HepG2 (cell line): ENCODE data around the gene ST6GALNAC6. TPM values are rescaled to one million over a fixed set of nuclear protein-coding genes. Genes with fewer than 3 reads are reported as not detected.

Source experiments
- ATF1 ChIP-seq: IDR thresholded peaks from 2 replicates; pipeline ENCODE4 v1.6.1; 2016; ENCODE audit warnings: mild to moderate bottlenecking, control low read depth
- CAMTA2 ChIP-seq: sonication (generic); formaldehyde crosslinking; IDR thresholded peaks from 2 replicates; pipeline ENCODE4 v1.4.0; 2020; ENCODE audit warnings: mild to moderate bottlenecking, missing genetic modification reagents, borderline replicate concordance
- EEA1 ChIP-seq: sonication (generic); formaldehyde crosslinking; IDR thresholded peaks from 2 replicates; pipeline ENCODE4 v1.5.1; 2020; ENCODE audit warnings: mild to moderate bottlenecking, missing genetic modification reagents, borderline replicate concordance
- GABPA ChIP-seq, 2 experiments: IDR thresholded peaks; 2 replicates each; pipeline ENCODE4 v1.6.1; 2011 to 2016; ENCODE audit warnings: low read depth in 2 of 2, low read length in 1 of 2, missing biosample characterization in 1 of 2, missing genetic modification characterization in 1 of 2
- MED1 ChIP-seq: sonication (generic); formaldehyde crosslinking; IDR thresholded peaks from 2 replicates; pipeline ENCODE4 v1.4.0; 2020; ENCODE audit warnings: missing genetic modification reagents
- MTF2 ChIP-seq: sonication (generic); formaldehyde crosslinking; IDR thresholded peaks from 2 replicates; pipeline ENCODE4 v1.5.0; 2020; ENCODE audit warnings: missing genetic modification reagents, borderline replicate concordance
- NR2F6 ChIP-seq, 2 experiments: IDR thresholded peaks; 2 replicates each; pipeline ENCODE4 v1.6.1; 2016; ENCODE audit warnings: antibody characterized with exemption in 1 of 2, mild to moderate bottlenecking in 1 of 2
- RORA ChIP-seq: sonication (generic); formaldehyde crosslinking; IDR thresholded peaks from 2 replicates; pipeline ENCODE4 v1.5.0; 2020; ENCODE audit warnings: mild to moderate bottlenecking, missing genetic modification reagents, moderate library complexity
- SOX5 ChIP-seq: IDR thresholded peaks from 2 replicates; pipeline ENCODE4 v1.6.1; 2016; ENCODE audit warnings: borderline replicate concordance
- ZFAT ChIP-seq: sonication (generic); formaldehyde crosslinking; conservative IDR thresholded peaks from 2 replicates; pipeline ENCODE4 v1.8.1; 2023; ENCODE audit warnings: missing genetic modification reagents, inconsistent platforms
- ZNF143 ChIP-seq: sonication (generic); formaldehyde crosslinking; IDR thresholded peaks from 2 replicates; pipeline ENCODE4 v1.4.0; 2020; ENCODE audit warnings: missing genetic modification reagents
- ZNF30 ChIP-seq: sonication (generic); formaldehyde crosslinking; IDR thresholded peaks from 2 replicates; pipeline ENCODE4 v1.5.0; 2020; ENCODE audit warnings: mild to moderate bottlenecking, missing genetic modification reagents
- ZNF33B ChIP-seq: sonication (generic); formaldehyde crosslinking; IDR thresholded peaks from 2 replicates; pipeline ENCODE4 v1.5.1; 2020; ENCODE audit warnings: mild to moderate bottlenecking, missing genetic modification reagents
- ZNF605 ChIP-seq: sonication (generic); formaldehyde crosslinking; IDR thresholded peaks from 2 replicates; pipeline ENCODE4 v1.8.0; 2022; ENCODE audit warnings: mild to moderate bottlenecking, missing genetic modification reagents
- ZNF777 ChIP-seq: sonication (generic); formaldehyde crosslinking; IDR thresholded peaks from 2 replicates; pipeline ENCODE4 v1.4.0; 2020; ENCODE audit warnings: missing genetic modification reagents
- polyA plus RNA-seq, 8 experiments: library from polyadenylated mRNA; depleted of rRNA in 3 of 8; stranded (reverse) in 7 of 8; unstranded in 1 of 8; fragments of >200 nt; fragmentation: Illumina TruSeq in 4 of 8; extraction: Trizol in 4 of 8; gene quantifications; 2 replicates each; pipeline versions ENCODE4 v1.2.1 to v1.2.3, GENCODE V29; 2011 to 2016; ENCODE audit warnings: low read depth in 4 of 8, missing spikeins in 1 of 8, mixed read lengths in 1 of 8; ENCODE audit not compliant: insufficient read depth in 1 of 8
- total RNA-seq, 5 experiments: library from RNA; depleted of rRNA; stranded (reverse); fragments of >200 nt; fragmentation: Illumina TruSeq; extraction: Trizol; gene quantifications; 2 replicates each; pipeline ENCODE4 v1.2.3, GENCODE V29; 2016; ENCODE audit warnings: low read depth in 1 of 5
- TF ChIP-seq, protein P1 (sequence below): sonication (generic); formaldehyde crosslinking; IDR thresholded peaks from 2 replicates; pipeline ENCODE4 v1.4.0; 2020; ENCODE audit warnings: missing genetic modification reagents
- TF ChIP-seq, protein P2 (sequence below): sonication (generic); formaldehyde crosslinking; conservative IDR thresholded peaks from 2 replicates; pipeline ENCODE4 v1.5.0; 2020; ENCODE audit warnings: missing genetic modification reagents
- TF ChIP-seq, protein P3 (sequence below): sonication (generic); formaldehyde crosslinking; conservative IDR thresholded peaks from 2 replicates; pipeline ENCODE4 v1.4.0; 2020; ENCODE audit warnings: missing genetic modification reagents
- TF ChIP-seq, protein P4 (sequence below): sonication (generic); formaldehyde crosslinking; IDR thresholded peaks from 2 replicates; pipeline ENCODE4 v1.5.0; 2020; ENCODE audit warnings: mild to moderate bottlenecking, missing genetic modification reagents
- TF ChIP-seq, protein P5 (sequence below): sonication (generic); formaldehyde crosslinking; IDR thresholded peaks from 2 replicates; pipeline ENCODE4 v1.4.0; 2020; ENCODE audit warnings: mild to moderate bottlenecking, missing genetic modification reagents

Gene ST6GALNAC6
- total and polyA plus RNA-seq, 2 of the 13 experiments (the other 11 are each of a cell fraction or from before 2014, with no cell fraction given), result 18.5 to 65.4 TPM

DNA sequence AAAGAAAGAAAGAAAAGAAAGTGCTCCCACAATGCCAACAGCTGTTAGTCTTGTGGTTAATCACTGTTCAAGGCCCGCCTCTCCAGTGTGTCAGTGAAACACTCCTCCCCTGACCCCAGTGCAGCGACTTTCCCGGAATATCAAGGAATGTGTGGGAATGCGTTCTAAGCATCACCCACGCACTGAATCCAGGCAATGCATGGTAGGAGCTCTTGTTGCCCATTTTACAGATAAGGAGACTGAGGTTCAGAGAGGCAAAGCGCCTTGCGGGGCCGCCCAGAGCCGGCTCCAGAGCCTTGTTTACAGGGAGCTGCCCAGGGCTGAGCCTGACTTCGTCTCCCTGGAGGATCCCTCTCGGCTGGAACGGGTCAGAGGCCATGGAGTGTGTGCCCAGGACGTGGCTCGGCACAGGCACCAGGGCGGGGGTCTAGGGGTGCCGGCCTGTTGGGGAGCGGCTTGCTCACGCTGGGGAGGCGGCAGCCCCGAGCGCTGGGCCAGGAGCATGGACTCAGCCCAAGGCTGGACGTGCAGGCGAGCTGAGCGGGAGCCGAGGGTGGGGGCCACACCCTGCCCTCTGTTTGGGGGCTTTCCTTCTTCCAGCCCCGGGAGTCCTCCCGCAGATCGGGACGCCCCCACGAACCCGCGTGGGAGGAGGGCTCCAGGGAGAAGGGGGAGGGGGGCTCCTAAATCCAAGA, 823 bp downstream of the ST6GALNAC6 start (continued):
- TF ChIP-seq NR2F6 (IDR thresholded peaks at IDR 0.05) (0 out of 2 replicates have a peak, but pooled peaks have one; percentile 13), NR2F6 (CRISPR knock-in tag; IDR thresholded peaks at IDR 0.05) (peak; percentile 50), EEA1 (0 out of 2 replicates have a peak, but pooled peaks have one; percentile 44), ZNF605 (CRISPR knock-in tag) (no peak), MED1 (CRISPR knock-in tag) (0 out of 2 replicates have a peak, but pooled peaks have one; percentile 38), RORA (CRISPR knock-in tag) (no peak), GABPA (IDR thresholded peaks at IDR 0.05; ENCODE audit: low read depth, low read length) (no peak), GABPA (CRISPR knock-in tag; IDR thresholded peaks at IDR 0.05; ENCODE audit: low read depth) (no peak), ZNF143 (CRISPR knock-in tag) (no peak), ATF1 (CRISPR knock-in tag) (no peak), MTF2 (CRISPR knock-in tag) (no peak), ZNF777 (peak; percentile 49; the same call in 1 of the 2 replicates), SOX5 (CRISPR knock-in tag) (no peak), CAMTA2 (CRISPR knock-in tag) (no peak), ZNF30 (CRISPR knock-in tag) (no peak), ZNF33B (CRISPR knock-in tag) (no peak), ZFAT (CRISPR knock-in tag) (no peak)
- TF ChIP-seq, protein P1, sequence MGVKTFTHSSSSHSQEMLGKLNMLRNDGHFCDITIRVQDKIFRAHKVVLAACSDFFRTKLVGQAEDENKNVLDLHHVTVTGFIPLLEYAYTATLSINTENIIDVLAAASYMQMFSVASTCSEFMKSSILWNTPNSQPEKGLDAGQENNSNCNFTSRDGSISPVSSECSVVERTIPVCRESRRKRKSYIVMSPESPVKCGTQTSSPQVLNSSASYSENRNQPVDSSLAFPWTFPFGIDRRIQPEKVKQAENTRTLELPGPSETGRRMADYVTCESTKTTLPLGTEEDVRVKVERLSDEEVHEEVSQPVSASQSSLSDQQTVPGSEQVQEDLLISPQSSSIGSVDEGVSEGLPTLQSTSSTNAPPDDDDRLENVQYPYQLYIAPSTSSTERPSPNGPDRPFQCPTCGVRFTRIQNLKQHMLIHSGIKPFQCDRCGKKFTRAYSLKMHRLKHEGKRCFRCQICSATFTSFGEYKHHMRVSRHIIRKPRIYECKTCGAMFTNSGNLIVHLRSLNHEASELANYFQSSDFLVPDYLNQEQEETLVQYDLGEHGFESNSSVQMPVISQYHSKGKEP, result no peak
- TF ChIP-seq, protein P2, sequence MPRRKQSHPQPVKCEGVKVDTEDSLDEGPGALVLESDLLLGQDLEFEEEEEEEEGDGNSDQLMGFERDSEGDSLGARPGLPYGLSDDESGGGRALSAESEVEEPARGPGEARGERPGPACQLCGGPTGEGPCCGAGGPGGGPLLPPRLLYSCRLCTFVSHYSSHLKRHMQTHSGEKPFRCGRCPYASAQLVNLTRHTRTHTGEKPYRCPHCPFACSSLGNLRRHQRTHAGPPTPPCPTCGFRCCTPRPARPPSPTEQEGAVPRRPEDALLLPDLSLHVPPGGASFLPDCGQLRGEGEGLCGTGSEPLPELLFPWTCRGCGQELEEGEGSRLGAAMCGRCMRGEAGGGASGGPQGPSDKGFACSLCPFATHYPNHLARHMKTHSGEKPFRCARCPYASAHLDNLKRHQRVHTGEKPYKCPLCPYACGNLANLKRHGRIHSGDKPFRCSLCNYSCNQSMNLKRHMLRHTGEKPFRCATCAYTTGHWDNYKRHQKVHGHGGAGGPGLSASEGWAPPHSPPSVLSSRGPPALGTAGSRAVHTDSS, result no peak
- TF ChIP-seq, protein P3, sequence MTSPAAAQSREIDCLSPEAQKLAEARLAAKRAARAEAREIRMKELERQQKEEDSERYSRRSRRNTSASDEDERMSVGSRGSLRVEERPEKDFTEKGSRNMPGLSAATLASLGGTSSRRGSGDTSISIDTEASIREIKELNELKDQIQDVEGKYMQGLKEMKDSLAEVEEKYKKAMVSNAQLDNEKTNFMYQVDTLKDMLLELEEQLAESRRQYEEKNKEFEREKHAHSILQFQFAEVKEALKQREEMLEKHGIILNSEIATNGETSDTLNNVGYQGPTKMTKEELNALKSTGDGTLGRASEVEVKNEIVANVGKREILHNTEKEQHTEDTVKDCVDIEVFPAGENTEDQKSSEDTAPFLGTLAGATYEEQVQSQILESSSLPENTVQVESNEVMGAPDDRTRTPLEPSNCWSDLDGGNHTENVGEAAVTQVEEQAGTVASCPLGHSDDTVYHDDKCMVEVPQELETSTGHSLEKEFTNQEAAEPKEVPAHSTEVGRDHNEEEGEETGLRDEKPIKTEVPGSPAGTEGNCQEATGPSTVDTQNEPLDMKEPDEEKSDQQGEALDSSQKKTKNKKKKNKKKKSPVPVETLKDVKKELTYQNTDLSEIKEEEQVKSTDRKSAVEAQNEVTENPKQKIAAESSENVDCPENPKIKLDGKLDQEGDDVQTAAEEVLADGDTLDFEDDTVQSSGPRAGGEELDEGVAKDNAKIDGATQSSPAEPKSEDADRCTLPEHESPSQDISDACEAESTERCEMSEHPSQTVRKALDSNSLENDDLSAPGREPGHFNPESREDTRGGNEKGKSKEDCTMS, result no peak
- TF ChIP-seq, protein P4, sequence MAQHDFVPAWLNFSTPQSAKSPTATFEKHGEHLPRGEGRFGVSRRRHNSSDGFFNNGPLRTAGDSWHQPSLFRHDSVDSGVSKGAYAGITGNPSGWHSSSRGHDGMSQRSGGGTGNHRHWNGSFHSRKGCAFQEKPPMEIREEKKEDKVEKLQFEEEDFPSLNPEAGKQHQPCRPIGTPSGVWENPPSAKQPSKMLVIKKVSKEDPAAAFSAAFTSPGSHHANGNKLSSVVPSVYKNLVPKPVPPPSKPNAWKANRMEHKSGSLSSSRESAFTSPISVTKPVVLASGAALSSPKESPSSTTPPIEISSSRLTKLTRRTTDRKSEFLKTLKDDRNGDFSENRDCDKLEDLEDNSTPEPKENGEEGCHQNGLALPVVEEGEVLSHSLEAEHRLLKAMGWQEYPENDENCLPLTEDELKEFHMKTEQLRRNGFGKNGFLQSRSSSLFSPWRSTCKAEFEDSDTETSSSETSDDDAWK (CRISPR knock-in tag), result no peak
- TF ChIP-seq, protein P5, sequence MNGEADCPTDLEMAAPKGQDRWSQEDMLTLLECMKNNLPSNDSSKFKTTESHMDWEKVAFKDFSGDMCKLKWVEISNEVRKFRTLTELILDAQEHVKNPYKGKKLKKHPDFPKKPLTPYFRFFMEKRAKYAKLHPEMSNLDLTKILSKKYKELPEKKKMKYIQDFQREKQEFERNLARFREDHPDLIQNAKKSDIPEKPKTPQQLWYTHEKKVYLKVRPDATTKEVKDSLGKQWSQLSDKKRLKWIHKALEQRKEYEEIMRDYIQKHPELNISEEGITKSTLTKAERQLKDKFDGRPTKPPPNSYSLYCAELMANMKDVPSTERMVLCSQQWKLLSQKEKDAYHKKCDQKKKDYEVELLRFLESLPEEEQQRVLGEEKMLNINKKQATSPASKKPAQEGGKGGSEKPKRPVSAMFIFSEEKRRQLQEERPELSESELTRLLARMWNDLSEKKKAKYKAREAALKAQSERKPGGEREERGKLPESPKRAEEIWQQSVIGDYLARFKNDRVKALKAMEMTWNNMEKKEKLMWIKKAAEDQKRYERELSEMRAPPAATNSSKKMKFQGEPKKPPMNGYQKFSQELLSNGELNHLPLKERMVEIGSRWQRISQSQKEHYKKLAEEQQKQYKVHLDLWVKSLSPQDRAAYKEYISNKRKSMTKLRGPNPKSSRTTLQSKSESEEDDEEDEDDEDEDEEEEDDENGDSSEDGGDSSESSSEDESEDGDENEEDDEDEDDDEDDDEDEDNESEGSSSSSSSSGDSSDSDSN (CRISPR knock-in tag), result peak; percentile 74; the same call in 1 of the 2 replicates
